DOHH2 (cell line): Measurements from ENCODE around the gene PLA2G4B.

Source experiments
- H3F3A ChIP-seq: fragments of 200-600 bp; sonication (generic), shearing (Covaris generic); 2 replicates; pipeline ENCODE4 v1.6.0; 2016; ENCODE audit warnings: antibody characterized with exemption, mild to moderate bottlenecking; ENCODE audit not compliant: control insufficient read depth, insufficient read depth
- H3K27ac ChIP-seq: fragments of 200-600 bp; sonication (generic); 2 replicates; pipeline ENCODE4 v1.5.1; 2014; ENCODE audit warnings: low read depth, mild to moderate bottlenecking, low read length, moderate library complexity
- H3K27me3 ChIP-seq: fragments of 200-600 bp; sonication (generic); 2 replicates; pipeline ENCODE4 v1.6.1; 2014; ENCODE audit warnings: mild to moderate bottlenecking, low read length, mixed read lengths; ENCODE audit not compliant: control insufficient read depth
- H3K36me3 ChIP-seq: fragments of 200-600 bp; sonication (generic); 2 replicates; pipeline ENCODE4 v1.6.1; 2014; ENCODE audit warnings: mild to moderate bottlenecking, low read length, moderate library complexity, mixed read lengths; ENCODE audit not compliant: control insufficient read depth
- H3K4me1 ChIP-seq: fragments of 200-600 bp; sonication (generic); 2 replicates; pipeline ENCODE4 v1.6.1; 2014; ENCODE audit warnings: mild to moderate bottlenecking, low read length, mixed read lengths; ENCODE audit not compliant: control insufficient read depth
- H3K4me2 ChIP-seq: fragments of 200-600 bp; sonication (generic); 2 replicates; pipeline ENCODE4 v1.6.0; 2014; ENCODE audit warnings: mild to moderate bottlenecking, low read length, moderate library complexity
- H3K4me3 ChIP-seq: fragments of 200-600 bp; sonication (generic); 2 replicates; pipeline ENCODE4 v1.5.1; 2014; ENCODE audit warnings: mild to moderate bottlenecking, low read length, mixed read lengths
- H3K79me2 ChIP-seq: fragments of 200-600 bp; sonication (generic); 2 replicates; pipeline ENCODE4 v1.6.1; 2014; ENCODE audit warnings: mild to moderate bottlenecking, low read length, mixed read lengths; ENCODE audit not compliant: control insufficient read depth
- H3K9me2 ChIP-seq: fragments of 200-600 bp; sonication (generic); replicated peaks from 2 replicates; pipeline ENCODE4 v1.6.1; 2014; ENCODE audit warnings: mild to moderate bottlenecking, low read length, mixed read lengths; ENCODE audit not compliant: control insufficient read depth
- H3K9me3 ChIP-seq: fragments of 200-600 bp; sonication (generic); 2 replicates; pipeline ENCODE4 v1.6.1; 2014; ENCODE audit warnings: antibody characterized with exemption, low read length, mixed read lengths; ENCODE audit not compliant: control insufficient read depth, insufficient read depth
- H4K20me1 ChIP-seq: fragments of 200-600 bp; sonication (generic); 2 replicates; pipeline ENCODE4 v1.6.0; 2014; ENCODE audit warnings: low read depth, mild to moderate bottlenecking, antibody characterized with exemption, low read length, moderate library complexity; ENCODE audit not compliant: control insufficient read depth, insufficient read depth
- CTCF ChIP-seq: fragments of 200-600 bp; sonication (generic); IDR thresholded peaks from one replicate; pipeline ENCODE4 v1.5.1; 2014; ENCODE audit warnings: antibody characterized with exemption, mild to moderate bottlenecking, low read depth, low read length; ENCODE audit not compliant: poor library complexity, severe bottlenecking
- EZH2phosphoT487 ChIP-seq: fragments of 200-600 bp; sonication (generic); IDR thresholded peaks from 2 replicates; pipeline ENCODE4 v1.6.1; 2017; ENCODE audit warnings: borderline replicate concordance, mild to moderate bottlenecking, antibody characterized with exemption, low read length, moderate library complexity, mixed read lengths

The PLA2G4B gene

DNA sequence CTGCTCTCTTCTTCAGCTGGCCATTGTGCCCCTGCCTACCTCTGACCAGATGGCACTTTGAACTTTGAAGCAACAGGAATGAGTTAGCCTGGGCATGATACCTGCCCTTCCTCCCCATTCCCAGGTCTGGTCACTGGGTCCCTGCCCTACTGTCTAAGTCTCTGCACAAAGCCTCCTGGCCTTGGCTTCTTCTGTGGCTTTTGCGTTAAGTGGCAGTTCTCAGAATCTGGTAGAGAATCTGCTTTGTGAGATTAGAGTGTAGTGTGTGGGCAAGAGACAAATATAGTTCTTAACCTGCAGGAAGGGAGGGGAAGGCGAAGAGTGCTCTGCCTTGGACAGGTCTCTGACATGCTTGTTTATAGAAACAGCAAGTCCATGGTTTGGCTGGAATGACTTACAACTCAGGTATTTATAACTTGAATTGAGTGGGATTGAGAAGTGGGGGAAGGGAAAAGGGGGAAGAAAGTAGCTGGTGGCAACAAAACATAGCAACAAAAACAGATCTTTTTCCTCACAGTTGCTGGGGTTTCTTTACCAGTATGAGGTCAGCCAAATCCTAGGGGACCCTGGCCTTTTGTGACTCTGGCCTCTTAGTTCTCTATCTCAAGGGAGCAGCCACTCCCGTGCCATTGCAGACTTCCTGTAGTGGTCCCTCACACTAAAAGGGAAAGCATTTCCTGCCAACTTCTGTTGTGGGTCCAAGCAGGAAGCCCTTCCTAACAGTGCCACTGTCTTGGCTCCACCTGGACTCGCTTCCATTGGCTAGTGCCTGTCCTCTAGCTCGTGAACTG lies 47.7 kb upstream of the PLA2G4B start:
- 0 out of 2 replicates have a peak, but pooled peaks cover 2% of the 10 kb centered on the region for H3F3A ChIP-seq
- no peaks in the 10 kb centered on the region for H3K9me3 ChIP-seq
- no peaks in the 10 kb centered on the region for H4K20me1 ChIP-seq
- H3K4me1 ChIP-seq, result peaks cover 44% of the 10 kb centered on the region
- H3K27ac ChIP-seq, result no peak overlapping the region
- no peaks in the 10 kb centered on the region for H3K27me3 ChIP-seq
- no peaks in the 10 kb centered on the region for H3K36me3 ChIP-seq
- H3K9me2 ChIP-seq, result no peaks in the 10 kb centered on the region
- H3K4me2 ChIP-seq, result peak overlapping the region; percentile 31
- no peaks in the 10 kb centered on the region for H3K79me2 ChIP-seq
- peak overlapping the region; percentile 6; the same call in 1 of the 2 replicates for H3K4me3 ChIP-seq
- no peak for TF ChIP-seq EZH2phosphoT487
- TF ChIP-seq CTCF, result no peak

- Histone ChIP-seq H3K27ac (no peak overlapping the region), H3K9me3 (no peaks in the 10 kb centered on the region), H3K36me3 (no peaks in the 10 kb centered on the region), H3F3A (0 out of 2 replicates have a peak, but pooled peaks cover 2% of the 10 kb centered on the region), H3K9me2 (no peaks in the 10 kb centered on the region), H3K79me2 (no peaks in the 10 kb centered on the region), H4K20me1 (no peaks in the 10 kb centered on the region), H3K4me3 (peak overlapping the region; percentile 6; the same call in 1 of the 2 replicates), H3K4me1 (peaks cover 50% of the 10 kb centered on the region), H3K27me3 (no peaks in the 10 kb centered on the region), H3K4me2 (peak overlapping the region; percentile 31)
- TF ChIP-seq EZH2phosphoT487 (no peak), CTCF (no peak)
Measured at GRCh38 chr15:41791547-41791937, 47.1 kb upstream of the PLA2G4B start.

DNA sequence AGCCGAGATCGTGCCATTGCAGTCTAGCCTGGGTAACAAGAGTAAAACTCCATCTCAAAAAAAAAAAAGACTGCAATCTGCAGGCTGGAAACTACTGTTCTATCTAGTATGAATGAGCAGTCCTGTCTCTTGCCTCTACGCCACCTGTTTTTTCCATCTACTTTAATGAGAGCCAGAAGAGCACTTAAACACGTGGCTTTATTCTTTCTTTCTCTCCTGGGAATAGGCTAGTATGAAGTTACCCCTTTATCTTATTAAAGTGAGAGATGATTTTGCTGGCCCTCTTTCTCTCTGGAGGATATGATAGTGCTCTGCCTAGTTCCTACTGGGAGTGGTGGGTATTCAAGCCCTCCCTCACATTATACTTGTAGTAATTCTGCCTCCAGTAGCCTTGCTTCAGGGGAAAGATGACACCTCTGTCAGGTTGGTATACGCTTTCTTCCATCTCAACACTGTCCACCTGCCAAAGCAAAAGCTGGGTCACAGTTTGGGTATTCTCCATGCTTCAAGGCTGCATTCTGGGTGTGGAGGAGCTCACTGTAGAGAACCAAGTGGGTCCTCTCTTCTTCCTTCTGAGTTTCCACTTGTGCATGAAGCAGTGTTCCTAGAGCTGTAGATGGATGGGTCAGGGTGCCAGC lies 46.5 kb upstream of the PLA2G4B start:
- Histone ChIP-seq H3K4me2 (no peak overlapping the region), H3K4me1 (peaks cover 50% of the 10 kb centered on the region), H3K27ac (no peak overlapping the region)

More for the DNA sequence above, 46.5 kb upstream of the PLA2G4B start:
- H3K27me3 ChIP-seq, result no peaks in the 10 kb centered on the region
- no peak overlapping the region for H3K4me3 ChIP-seq
- 0 out of 2 replicates have a peak, but pooled peaks cover 2% of the 10 kb centered on the region for H3F3A ChIP-seq
- TF ChIP-seq CTCF (no peak), EZH2phosphoT487 (no peak)
- H3K9me2 ChIP-seq, result no peaks in the 10 kb centered on the region
- H3K79me2 ChIP-seq, result no peaks in the 10 kb centered on the region
- no peaks in the 10 kb centered on the region for H4K20me1 ChIP-seq
- H3K36me3 ChIP-seq, result no peaks in the 10 kb centered on the region
- H3K9me3 ChIP-seq, result no peaks in the 10 kb centered on the region
